CMK (cell line): ENCODE measurements around the gene OR2AJ1.

Experiments
- DNase-seq: peaks from one replicate; pipeline ENCODE4 v3.0.0-alpha.2; 2010; ENCODE audit warnings: low read depth

OR2AJ1 gene

DNA sequence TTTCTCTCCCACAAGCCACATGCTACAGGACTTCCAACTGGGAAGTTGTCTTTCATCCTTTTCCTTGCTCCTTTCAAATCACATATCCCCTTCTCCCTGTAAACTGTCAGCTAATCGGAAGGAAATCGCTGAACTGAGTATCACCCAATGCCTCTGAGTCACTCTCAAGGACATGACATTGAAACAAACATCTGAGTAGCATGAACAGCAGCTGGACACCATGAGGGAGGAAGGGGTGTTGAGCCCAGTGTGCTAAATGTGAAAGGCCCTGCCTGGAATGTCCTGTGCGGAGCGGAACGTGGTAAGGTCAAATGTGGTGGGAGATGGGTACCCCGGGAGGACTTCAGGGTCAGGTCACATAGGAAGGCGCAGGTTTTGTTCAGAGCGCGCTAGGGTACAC, at the start of gene OR2AJ1:
Gene OR2AJ1 (plus strand): TSS at position 22 of the 400 bp plus-strand sequence. CDS start 8,880 bp downstream, outside the sequence.
- no peak for DNase-seq

DNA sequence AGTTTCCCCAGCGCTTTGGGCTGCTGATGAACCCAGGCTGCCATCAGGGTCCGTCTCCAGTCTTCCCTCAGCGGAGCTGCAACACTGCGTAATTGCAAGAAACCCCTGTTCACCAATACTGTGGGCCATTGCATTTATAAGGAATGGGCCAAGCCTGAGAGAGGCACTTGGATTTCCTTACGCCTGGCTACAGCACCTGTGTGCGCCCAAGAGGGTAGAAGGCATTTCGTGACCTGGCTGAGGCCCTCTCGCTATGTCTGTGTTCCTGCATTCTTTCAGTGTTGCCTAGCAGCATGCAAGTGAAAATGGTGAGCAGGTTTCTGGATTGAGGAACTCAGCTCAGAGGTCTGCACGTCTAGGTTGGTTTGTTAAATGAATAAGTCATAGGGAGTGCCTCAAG, 41.3 kb upstream of the OR2AJ1 start:
- no peak for DNase-seq

- DNase-seq: no peak
These were observed 39.8 kb upstream of the OR2AJ1 start for GRCh38 chr1:247884797-247885413.

DNA sequence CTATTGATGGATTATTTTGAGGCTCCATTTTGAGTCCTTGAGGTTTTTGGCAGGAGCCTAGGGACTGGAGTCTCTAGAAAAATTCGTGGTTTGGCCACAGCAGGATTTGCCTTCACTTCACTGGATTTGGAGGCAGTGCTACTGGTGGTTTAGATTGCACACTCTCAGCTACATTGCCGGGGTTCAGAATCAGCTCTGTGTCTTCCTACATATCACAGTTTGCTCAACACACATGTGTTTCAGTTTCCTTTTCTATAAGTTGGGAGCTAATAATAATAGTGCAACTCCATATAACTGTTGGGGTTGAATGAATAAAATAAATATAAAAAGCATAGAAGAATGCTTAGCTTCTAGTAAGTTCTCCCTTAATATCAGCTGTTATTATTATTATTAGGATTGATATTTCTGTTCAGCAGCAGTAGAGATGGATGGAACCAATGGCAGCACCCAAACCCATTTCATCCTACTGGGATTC, 29.5 kb upstream of the OR2AJ1 start, which contains the start of gene OR2W3:
Gene OR2W3 (plus strand): TSS at position 425 of the 475 bp plus-strand sequence. CDS start 0 bp downstream, at position 425.
- DNase-seq: no peak

DNA sequence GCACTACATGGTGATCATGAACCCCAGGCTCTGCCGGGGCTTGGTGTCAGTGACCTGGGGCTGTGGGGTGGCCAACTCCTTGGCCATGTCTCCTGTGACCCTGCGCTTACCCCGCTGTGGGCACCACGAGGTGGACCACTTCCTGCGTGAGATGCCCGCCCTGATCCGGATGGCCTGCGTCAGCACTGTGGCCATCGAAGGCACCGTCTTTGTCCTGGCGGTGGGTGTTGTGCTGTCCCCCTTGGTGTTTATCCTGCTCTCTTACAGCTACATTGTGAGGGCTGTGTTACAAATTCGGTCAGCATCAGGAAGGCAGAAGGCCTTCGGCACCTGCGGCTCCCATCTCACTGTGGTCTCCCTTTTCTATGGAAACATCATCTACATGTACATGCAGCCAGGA, 28.7 kb upstream of the OR2AJ1 start:
- DNase-seq: no peak

DNA sequence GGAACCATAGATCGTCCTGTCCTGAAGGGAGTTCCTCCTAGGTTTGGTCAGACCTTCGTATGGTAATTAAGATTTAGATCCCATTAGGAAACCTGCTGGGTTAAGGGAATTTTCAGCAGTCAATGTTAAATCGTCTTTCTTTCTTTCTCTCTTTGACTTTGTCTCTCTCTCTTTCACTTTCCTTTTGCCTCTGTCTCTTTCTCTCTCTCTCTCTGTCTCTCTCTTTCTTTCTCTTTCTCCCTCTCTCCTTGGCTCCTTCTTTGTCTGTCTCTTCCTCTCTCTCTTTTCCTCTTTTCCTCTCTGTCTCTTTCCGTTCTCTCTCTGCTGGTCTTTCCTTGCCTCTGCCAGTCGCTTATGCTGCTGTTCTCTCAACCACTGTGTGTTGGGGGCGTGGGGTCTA, 20.6 kb upstream of the OR2AJ1 start:
- DNase-seq: no peak

DNA sequence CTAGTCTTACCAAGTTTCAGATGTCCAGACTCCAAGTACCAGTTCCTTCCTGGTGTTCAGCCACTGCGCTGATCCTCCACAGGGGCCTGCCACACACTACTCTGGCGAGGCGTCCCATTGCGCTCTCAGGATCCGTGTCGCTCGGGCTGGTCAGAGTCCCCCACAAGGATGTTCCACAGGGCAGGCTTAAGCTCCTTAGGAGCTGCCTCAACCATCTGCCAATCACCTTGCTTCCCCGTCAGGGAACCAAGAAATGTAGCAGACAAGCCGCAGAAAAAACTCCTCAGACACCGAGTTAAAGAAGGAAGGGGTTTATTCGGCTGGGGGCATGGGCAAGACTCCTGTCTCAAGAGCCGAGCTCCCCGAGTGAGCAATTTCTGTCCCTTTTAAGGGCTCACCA, 19.5 kb upstream of the OR2AJ1 start:
- DNase-seq: peak; percentile 66

- peak; percentile 41 for DNase-seq
These were observed 18.7 kb upstream of the OR2AJ1 start for GRCh38 chr1:247905910-247906503.

GRCh38 chr1:247906504-247907047, 18.1 kb upstream of the OR2AJ1 start:
- DNase-seq: peak; percentile 74

GRCh38 chr1:247908766-247909165, 15.9 kb upstream of the OR2AJ1 start:
- DNase-seq: no peak

GRCh38 chr1:247913786-247914185, 10.9 kb upstream of the OR2AJ1 start:
- no peak for DNase-seq

DNA sequence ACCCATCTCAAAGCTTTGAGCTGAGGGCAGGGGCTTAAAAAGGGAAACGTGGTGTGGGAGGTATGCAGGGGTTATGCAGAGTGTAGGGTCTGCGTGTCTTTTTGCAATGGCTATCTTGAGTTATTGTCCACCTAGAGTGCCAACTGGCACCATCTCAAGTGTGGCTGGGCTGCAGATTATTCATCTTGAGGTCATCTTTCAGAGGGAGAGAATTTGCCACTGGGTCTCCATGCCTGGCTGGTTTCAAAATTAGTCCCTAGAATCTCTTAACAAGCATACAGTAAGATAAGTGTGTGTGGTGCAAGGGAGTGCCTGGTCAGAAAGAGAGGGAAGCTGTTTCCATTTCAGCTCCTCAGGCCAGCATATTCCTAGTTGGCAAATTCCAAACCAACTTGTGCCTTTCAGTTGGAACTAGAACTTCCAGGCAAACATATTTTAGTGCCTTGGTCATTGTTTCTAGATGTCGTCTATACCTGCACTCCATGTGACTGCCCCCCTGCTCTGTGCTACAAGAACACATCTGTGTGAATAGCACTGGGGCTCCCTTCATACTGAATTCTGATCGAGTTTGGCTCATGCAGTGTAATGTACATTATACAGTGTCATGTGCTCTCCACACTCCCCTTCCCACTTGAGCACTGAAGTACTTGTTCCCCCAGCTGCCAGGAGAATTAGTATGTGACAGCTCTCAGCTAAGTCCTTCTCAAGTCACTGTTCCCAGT, 9.6 kb upstream of the OR2AJ1 start:
- no peak for DNase-seq

DNA sequence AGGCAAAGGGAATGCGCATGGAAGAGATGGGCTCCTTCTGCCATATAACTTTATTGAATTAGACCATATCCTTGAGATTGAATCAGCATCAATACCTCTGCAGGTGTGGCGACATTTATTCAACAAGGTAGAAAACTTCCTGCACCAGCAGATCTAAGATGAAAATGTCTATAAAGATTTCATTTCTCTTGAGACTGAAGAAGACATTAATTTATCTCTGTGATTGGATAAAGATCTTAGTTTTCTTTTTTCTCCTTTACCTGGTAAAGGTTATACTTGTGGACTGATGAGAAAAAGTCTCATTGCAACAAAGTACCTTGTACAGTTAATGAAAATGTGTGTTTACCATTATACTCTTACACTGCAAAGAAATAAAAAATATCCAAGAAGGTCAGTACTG, 4.7 kb upstream of the OR2AJ1 start, which contains the start of gene OR2T8:
Gene OR2T8 (plus strand): TSS at position 301 of the 400 bp plus-strand sequence. CDS start 766 bp downstream, outside the sequence.
- no peak for DNase-seq

DNA sequence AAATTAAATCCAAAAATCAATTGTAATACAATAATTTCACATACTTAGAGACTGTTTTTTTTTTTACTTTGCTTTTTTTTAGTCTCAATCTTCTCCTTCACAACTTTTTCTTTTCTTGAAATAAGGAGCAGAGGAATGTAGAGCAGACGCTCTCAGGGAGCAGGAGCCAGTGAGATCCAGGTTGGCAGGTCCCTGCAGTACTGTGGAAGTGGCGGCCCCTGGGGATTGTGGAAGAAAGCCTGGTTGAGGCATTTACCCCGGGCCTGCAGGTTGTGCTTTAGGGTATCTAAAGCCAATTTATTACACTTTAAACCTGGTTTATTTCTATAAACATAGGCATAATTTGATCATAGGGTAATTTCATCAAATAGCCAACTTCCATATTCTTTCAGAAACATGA, 748 bp upstream of the OR2AJ1 start:
- DNase-seq: no peak

DNA sequence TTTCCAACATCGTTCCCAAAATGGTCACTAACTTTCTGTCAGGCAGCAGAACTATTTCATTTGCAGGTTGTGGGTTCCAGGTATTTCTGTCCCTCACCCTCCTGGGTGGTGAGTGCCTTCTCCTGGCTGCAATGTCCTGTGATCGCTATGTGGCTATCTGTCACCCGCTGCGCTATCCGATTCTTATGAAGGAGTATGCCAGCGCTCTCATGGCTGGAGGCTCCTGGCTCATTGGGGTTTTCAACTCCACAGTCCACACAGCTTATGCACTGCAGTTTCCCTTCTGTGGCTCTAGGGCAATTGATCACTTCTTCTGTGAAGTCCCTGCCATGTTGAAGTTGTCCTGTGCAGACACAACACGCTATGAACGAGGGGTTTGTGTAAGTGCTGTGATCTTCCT, 9.3 kb downstream of the OR2AJ1 start:
- DNase-seq: no peak

- DNase-seq: no peak
These were observed 11.1 kb downstream of the OR2AJ1 start for GRCh38 chr1:247935781-247936180.

- DNase-seq: no peak
These were observed 11.7 kb downstream of the OR2AJ1 start for GRCh38 chr1:247936415-247936814.

- peak; percentile 41 for DNase-seq
These were observed 12.5 kb downstream of the OR2AJ1 start for GRCh38 chr1:247936965-247937734.

GRCh38 chr1:247942624-247943023, 17.9 kb downstream of the OR2AJ1 start:
- no peak for DNase-seq

DNA sequence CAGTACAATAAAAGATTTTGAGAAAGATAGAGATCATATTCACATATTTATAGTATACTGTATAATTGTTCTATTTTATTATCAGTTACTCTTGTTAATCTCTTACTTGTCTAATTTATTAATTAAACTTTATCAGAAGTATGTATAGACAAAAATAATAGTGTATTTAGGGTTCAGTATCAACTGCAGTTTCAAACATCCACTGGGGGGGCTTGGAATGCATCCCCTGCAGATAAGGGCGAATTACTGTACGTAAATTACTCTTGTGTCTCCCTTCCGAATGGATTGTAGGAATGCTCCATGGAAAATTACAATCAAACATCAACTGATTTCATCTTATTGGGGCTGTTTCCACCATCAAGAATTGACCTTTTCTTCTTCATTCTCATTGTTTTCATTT, 23.9 kb downstream of the OR2AJ1 start, which contains the start of gene OR2L8:
Gene OR2L8 (plus strand): TSS at position 301 of the 400 bp plus-strand sequence. CDS start 0 bp downstream, at position 301.
- no peak for DNase-seq

GRCh38 chr1:247953408-247953807, 28.7 kb downstream of the OR2AJ1 start:
- DNase-seq: no peak

DNA sequence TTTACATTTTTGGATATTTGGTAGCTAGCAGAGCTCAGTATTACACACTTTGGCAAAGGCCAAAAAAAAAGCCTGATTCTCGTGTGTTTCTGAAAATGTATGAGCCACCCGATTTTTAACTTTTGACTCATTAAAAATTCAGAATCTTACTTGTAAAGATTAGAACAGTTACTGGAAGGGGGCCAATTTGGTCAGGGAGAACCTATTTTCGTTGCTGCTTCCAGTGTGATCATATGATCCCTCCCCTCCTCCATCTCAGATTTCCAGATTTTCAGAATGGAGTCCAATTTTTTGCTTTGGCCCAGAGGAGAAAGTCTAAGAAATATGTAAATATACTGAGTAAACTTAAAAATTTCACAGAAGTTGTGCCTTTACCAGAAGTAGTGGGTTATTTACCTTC, 37.1 kb downstream of the OR2AJ1 start:
- no peak for DNase-seq
